Stomach (tissue), 9 donors: ENCODE measurements around the gene EPPIN. TPM values are rescaled to one million over a fixed set of nuclear protein-coding genes. Genes with fewer than 3 reads are reported as not detected.
"Not testable (repeated sequence)": the region's sequence is repeated elsewhere in the genome, so short reads cannot be mapped to it uniquely, and the experiment has no call there.

Experiments used
- DNase-seq, 2 donors: peaks; one replicate each; pipeline versions ENCODE4 v3.0.0 to v3.0.0-alpha.2; 2013 to 2019
- H3K27ac ChIP-seq, 5 donors: fragments of 200-600 bp in 4 of 5; sonication (generic) in 4 of 5; one replicate each; pipeline ENCODE4 v1.5.1; 2013 to 2019; ENCODE audit warnings: mild to moderate bottlenecking in 1 of 5, moderate library complexity in 1 of 5
- H3K27me3 ChIP-seq, 3 donors: fragments of 200-600 bp; sonication (generic); one replicate each; pipeline ENCODE4 v1.5.1; 2017 to 2019; ENCODE audit warnings: mixed run types in 1 of 3
- H3K36me3 ChIP-seq, 4 donors: fragments of 200-600 bp; sonication (generic); 1 replicate in 3 of 4; 2 replicates in 1 of 4; pipeline ENCODE4 v1.5.1; 2016 to 2019
- H3K4me1 ChIP-seq, 4 donors: fragments of 200-600 bp; sonication (generic); one replicate each; pipeline ENCODE4 v1.5.1; 2016 to 2019
- H3K4me3 ChIP-seq, 4 donors: fragments of 200-600 bp; sonication (generic) in 3 of 4; one replicate each; pipeline ENCODE4 v1.5.1; 2016 to 2019; ENCODE audit warnings: mild to moderate bottlenecking in 1 of 4
- H3K9me3 ChIP-seq, 4 donors: fragments of 200-600 bp; sonication (generic); one replicate each; pipeline ENCODE4 v1.5.1; 2016 to 2019
- CTCF ChIP-seq, 7 experiments: fragments of 450-650 bp in 4 of 7; fragments of 200-600 bp in 3 of 7; sonication (generic) in 3 of 7; IDR thresholded peaks; one replicate each; pipeline ENCODE4 v1.5.1; 2016 to 2019; ENCODE audit warnings: antibody characterized with exemption in 7 of 7, control low read depth in 2 of 7, mild to moderate bottlenecking in 1 of 7
- EP300 ChIP-seq: sonication (generic); formaldehyde crosslinking; IDR thresholded peaks from one replicate; pipeline ENCODE4 v1.6.1; 2017; ENCODE audit warnings: antibody characterized with exemption
- POLR2A ChIP-seq, 4 donors: fragments of 450-650 bp; IDR thresholded peaks; one replicate each; pipeline ENCODE4 v1.6.1; 2016; ENCODE audit warnings: antibody characterized with exemption in 4 of 4, control low read depth in 2 of 4, mild to moderate bottlenecking in 1 of 4, moderate library complexity in 1 of 4
- POLR2AphosphoS5 ChIP-seq, 3 donors: sonication (generic); formaldehyde crosslinking; IDR thresholded peaks; one replicate each; pipeline ENCODE4 v1.6.1; 2016; ENCODE audit warnings: antibody characterized with exemption in 3 of 3
- WGBS, 5 donors: extraction: QIAGEN DNeasy Blood & Tissue Kit in 3 of 5; methylation state at CpG; one replicate each; pipeline versions ENCODE4 v1.1.5 to v1.1.7; 2013 to 2018; 5-methylcytosine and 5-hydroxymethylcytosine counted together
- intact Hi-C: fragments of 100-400 bp; cut with DNase I; formaldehyde crosslinking; loops from one replicate; pipeline ENCODE4 v1.15.1; 2023; ENCODE audit warnings: low total_unique reads
- polyA plus RNA-seq, 3 donors: library from polyadenylated mRNA; stranded (reverse); fragments of 200-250 nt; gene quantifications; one replicate each; pipeline ENCODE4 v1.2.3, GENCODE V29; 2013
- total RNA-seq, 5 donors: library from RNA; depleted of rRNA; stranded (reverse); fragments of >200 nt; gene quantifications; one replicate each; pipeline versions ENCODE4 v1.1.0 to v1.2.3, GENCODE V29; 2014 to 2016
- donor health status: healthy with polysubstance abuse.
- donor health status: Bipolar disorder and iron deficiency.
- donor health status: healthy.

Gene EPPIN
- total and polyA plus RNA-seq, 8 donors: not detected

- intact Hi-C loops: no loop called here
- WGBS, 5 donors: 67 to 86% (median 73%) methylated on average over 3 of the region's 3 CpGs
- no peaks in the 10 kb centered on the region for H3K36me3 ChIP-seq
Measured at GRCh38 chr20:45575931-45576330, 28.7 kb upstream of the EPPIN start.

DNA sequence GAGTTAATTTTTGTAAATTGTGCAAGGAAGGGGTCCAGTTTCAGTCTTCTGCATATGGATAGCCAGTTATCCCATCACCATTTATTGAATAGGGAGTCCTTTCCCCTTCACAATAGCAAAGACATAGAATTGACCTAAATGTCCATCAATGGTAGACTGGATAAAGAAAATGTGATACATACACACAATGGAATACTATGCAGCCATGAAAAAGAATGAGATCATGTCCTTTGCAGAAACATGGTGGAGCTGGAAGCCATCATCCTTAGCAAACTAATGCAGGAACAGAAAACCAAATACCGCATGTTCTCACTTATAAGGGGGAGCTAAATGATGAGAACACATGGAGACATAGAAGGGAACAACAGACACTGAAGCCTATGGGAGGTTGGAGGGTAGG, 22.4 kb upstream of the EPPIN start:
- intact Hi-C loops, H3K9me3 ChIP-seq, DNase-seq, H3K27ac ChIP-seq, H3K4me3 ChIP-seq, H3K27me3 ChIP-seq, H3K4me1 ChIP-seq, H3K36me3 ChIP-seq: not testable (repeated sequence)
- WGBS, 5 donors: 83 to 100% (median 90%) methylated on average over 1 of the region's 1 CpG

More at GRCh38 chr20:45575931-45576330, 28.7 kb upstream of the EPPIN start:
- TF ChIP-seq POLR2AphosphoS5 (IDR thresholded peaks at IDR 0.05) (no peak), CTCF (IDR thresholded peaks at IDR 0.05) (no peak), POLR2A (IDR thresholded peaks at IDR 0.05) (no peak)
- Histone ChIP-seq H3K4me1 (no peaks in the 10 kb centered on the region), H3K9me3 (no peaks in the 10 kb centered on the region), H3K27ac (no peak overlapping the region), H3K27me3 (peaks cover 0 to 10% (median 0%) of the 10 kb centered on the region in 3 donors), H3K4me3 (no peak overlapping the region)
- DNase-seq: no peak

DNA sequence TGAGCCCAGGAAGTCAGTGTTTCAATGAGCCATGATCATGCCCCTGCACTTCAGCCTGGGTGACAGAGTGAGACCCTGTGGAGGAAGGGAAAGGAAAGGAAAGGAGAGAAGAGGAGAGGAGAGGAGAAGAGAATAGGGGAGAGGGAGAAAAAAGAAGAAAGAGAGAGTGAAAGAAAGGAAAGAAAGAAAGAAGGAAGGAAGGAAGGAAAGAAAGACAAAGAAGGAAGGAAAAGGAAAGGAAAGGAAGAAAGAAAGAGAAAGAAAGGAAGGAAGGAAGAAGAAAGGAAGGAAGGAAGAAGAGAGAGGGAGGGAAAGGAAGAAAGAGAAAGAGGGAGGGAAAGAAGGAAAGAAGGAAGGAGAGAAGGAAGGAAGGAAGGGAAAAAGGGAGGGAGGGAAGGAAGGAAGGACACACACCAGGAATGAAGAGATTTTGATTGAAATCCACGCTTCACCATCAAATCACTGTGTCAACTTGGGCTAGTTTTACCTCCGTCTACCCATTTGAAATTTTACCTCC, 17.6 kb upstream of the EPPIN start:
- intact Hi-C loops: no loop called here
- H3K36me3 ChIP-seq: no peaks in the 10 kb centered on the region
- 69 to 86% (median 80%) methylated on average over 2 of the region's 2 CpGs for WGBS, 5 donors

DNA sequence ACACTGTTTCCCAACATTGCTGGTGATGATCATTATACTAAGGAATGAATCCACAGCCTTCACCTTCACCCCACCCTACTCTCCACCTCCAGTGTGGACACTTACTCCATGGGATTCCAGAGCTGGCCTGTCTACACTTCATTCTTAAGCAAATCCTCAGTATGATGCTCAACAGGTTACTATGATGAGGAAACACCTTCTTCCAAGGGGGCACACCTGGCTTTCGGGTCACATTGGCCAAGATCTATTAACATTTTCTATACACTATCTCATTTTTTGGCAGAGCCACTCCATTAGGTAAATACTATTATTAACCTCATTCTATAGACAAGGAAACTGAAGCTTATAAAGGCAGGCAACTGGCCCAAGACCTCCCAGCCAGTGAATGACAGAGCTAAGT, 8.0 kb upstream of the EPPIN start:
- Histone ChIP-seq H3K27ac (no peak overlapping the region), H3K36me3 (no peaks in the 10 kb centered on the region), H3K9me3 (no peaks in the 10 kb centered on the region), H3K4me1 (no peaks in the 10 kb centered on the region), H3K4me3 (no peak overlapping the region), H3K27me3 (no peaks in the 10 kb centered on the region)
- DNase-seq: no peak
- 65 to 83% (median 67%) methylated on average over 1 of the region's 1 CpG for WGBS, 5 donors
- intact Hi-C loops: no loop called here
- TF ChIP-seq EP300 (no peak), CTCF (IDR thresholded peaks at IDR 0.05) (no peak), POLR2AphosphoS5 (IDR thresholded peaks at IDR 0.05) (no peak), POLR2A (IDR thresholded peaks at IDR 0.05) (no peak)

More for the DNA sequence above, 17.6 kb upstream of the EPPIN start:
- H3K27me3 ChIP-seq: peaks cover 0 to 11% (median 0%) of the 10 kb centered on the region in 3 donors
- no peaks in the 10 kb centered on the region for H3K9me3 ChIP-seq
- H3K4me3 ChIP-seq: no peak overlapping the region
- TF ChIP-seq POLR2A (IDR thresholded peaks at IDR 0.05) (no peak), EP300 (no peak), POLR2AphosphoS5 (IDR thresholded peaks at IDR 0.05) (no peak), CTCF (IDR thresholded peaks at IDR 0.05) (no peak)
- no peaks in the 10 kb centered on the region for H3K4me1 ChIP-seq
- no peak for DNase-seq
- H3K27ac ChIP-seq: no peak overlapping the region

DNA sequence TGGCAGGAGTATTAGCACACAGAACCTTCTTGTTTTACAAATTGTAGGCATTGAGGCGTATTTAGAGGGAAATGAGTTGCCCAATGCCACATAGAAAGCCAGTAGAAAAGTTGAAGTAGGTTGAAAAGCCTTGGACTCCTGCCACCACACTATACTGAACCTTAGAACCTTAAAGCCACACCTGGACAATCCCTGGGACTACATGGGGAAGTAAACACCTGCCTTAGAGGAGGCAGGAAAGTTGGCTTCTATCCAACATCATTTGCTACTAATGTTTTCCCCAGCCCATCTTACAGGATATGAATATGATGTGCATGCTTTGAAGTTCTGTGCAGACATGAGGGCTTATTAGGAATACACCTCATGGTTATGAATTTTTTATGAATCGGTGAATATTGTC, 5.3 kb upstream of the EPPIN start:
- Histone ChIP-seq H3K4me3 (no peak overlapping the region), H3K9me3 (no peaks in the 10 kb centered on the region), H3K36me3 (no peaks in the 10 kb centered on the region), H3K27ac (no peak overlapping the region), H3K27me3 (peaks cover 0 to 5% (median 0%) of the 10 kb centered on the region in 3 donors), H3K4me1 (no peaks in the 10 kb centered on the region)
- peak in 1 of 2 donors; percentile 1 for DNase-seq
- WGBS, 5 donors: 73 to 87% (median 78%) methylated on average over 2 of the region's 2 CpGs
- intact Hi-C loops: no loop called here
- TF ChIP-seq POLR2A (IDR thresholded peaks at IDR 0.05): no peak
- TF ChIP-seq EP300: no peak
- TF ChIP-seq POLR2AphosphoS5 (IDR thresholded peaks at IDR 0.05): no peak
- TF ChIP-seq CTCF (IDR thresholded peaks at IDR 0.05): no peak
